GM18520 (cell line): ENCODE data around the gene TRIM40.

Source experiments
- ATAC-seq: cut with Tn5 transposase; IDR thresholded peaks from one replicate; pipeline ENCODE4 v1.9.1; 2021; ENCODE audit not compliant: unreplicated experiment

Gene TRIM40

DNA sequence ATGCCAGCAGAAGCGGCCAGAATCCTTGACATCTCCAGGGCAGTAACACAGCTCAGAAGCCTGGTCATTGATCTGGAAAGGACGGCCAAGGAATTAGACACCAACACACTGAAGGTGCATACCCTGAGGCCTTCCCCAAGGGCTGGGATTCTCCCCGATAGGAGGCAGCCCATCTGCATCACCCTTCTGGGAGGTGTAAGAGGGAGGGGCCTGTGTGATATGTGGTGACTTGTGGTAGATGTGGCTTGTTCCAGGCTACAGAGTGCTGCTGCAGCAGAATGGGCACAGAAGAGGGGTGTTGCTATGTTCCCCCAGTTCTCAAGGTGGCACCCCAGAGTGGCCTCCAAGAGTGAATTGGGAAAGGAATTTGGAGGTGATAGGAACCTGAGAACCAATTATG, 11.2 kb downstream of the TRIM40 start:
- ATAC-seq, result no peak

DNA sequence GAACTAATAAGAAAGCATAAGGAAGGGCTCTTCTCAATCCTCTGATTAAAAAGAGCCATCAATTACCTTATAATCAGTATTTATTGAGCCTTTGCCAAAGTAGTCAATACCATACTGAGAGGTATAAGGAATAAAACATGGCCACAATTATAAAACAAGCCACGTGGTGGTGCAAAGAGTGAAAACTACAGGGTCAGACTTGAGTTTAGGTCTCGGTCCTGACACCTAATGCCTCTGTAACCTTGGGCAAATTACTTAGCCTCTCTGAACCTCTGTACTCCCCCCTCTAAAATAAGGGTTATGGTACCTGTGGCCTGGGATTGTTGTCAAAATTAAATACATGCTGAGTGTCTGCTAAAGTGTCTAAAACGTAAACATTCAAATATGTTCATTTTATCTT, 13.3 kb downstream of the TRIM40 start:
- no peak for ATAC-seq

DNA sequence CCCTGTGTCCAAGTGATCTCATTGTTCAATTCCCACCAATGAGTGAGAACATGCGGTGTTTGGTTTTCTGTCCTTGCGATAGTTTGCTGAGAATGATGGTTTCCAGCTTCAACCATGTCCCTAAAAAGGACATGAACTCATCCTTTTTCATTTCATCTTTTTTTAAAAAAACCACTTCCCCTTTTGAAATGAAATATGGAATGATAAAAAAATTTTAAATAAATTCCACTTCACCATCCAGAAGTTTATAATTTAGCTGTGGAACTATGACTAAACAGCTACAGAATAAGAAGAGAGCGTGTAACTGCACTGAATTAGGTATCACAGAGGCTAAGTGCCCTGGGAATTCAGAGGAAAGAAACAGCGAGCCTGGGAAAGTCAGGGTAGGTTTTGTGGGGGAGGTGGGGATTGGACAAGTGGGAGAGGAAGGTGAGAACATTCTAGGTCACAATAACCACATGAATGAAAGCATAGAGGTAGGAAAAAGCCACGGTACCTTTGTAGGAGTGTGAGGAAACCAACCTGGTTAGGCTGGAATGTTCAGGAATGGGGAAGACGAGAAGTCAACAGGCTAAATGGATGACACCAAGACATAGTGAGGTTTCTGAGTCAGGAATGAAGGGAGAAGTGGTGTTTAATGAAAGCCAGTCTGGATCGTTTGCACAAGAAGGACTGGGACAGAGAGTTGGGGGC, 14.1 kb downstream of the TRIM40 start:
- ATAC-seq, result no peak

DNA sequence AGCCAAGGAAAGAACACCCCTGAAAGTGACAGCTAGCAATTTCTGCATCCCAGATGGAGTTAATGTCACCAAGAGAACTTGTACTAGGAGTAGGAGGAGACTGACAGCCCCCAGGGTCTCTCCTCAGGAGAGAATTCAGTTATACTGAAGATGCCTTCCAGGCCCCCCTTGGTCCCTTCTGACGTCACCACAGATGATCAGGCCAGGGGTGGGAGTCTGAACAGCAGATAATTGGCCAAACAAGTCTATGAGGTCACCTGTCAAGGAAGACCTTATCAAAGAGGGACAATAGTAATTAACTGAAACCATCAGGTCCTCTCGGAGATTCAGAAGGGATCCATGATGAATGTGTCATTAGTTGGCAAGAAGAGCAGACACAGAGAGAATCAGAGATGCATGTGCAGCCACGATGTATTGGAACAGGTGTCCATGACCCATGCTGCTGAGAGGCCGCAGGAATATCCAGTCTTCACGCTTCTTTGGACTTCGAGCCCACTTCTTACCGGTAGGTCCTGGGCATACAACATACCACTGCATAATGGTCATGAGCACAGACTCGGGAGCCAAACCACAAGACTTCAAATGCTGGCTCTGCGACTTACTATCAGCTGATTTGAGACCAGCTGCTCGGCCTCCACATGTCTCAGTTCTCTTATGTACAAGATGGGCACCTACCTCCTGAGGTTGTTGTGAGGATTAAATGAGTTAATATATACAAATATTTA, 14.9 kb downstream of the TRIM40 start:
- no peak for ATAC-seq

DNA sequence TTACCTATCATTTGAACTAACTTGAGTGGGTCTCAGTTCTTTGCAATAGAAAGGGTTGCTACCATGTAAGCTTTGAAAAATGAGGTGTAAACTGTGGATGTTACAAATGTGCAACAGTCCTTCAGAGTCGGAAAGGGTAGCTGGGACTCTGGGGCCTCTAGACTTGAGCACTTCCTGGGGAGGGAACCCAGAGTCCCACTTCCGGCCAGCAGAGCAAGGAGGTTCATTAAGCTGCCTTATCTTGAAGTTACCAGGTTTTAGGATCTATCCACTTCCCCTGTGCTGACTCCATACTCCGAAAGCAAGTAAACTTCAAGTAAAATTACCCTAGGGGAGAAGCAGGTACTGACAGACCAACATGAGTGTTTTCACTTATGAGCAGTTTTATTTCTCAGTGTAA, 15.6 kb downstream of the TRIM40 start:
- no peak for ATAC-seq

DNA sequence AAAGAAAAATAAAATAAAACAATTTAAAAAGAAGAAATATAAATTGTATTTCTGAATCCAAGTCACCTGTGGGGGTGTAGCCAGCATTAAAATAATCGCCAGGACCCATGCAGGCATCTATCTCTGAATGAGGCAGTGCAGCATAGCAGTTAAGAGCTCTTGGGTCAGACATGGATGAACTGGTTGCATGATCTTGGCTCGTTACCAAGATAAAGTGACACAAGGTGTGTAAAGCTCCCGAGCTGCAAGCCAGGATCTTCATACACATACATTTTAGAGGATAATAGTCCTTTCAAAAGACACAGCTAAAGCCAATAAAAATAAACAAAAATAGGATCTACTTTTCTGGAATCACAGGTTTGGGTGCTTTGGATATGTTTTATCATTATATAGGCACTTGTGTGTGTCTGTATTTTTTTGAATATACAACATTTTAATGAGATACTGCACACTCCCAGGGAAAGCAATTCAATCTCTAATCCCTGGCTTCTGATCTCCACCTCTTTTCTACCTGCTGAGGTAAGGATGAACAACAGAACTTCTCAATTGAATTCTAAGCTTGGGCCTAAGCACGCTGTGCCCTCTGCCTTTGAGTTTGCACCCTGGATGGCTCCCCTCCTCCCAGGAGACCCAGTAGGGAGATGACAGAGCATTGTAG, 16.2 kb downstream of the TRIM40 start:
- ATAC-seq, result no peak

DNA sequence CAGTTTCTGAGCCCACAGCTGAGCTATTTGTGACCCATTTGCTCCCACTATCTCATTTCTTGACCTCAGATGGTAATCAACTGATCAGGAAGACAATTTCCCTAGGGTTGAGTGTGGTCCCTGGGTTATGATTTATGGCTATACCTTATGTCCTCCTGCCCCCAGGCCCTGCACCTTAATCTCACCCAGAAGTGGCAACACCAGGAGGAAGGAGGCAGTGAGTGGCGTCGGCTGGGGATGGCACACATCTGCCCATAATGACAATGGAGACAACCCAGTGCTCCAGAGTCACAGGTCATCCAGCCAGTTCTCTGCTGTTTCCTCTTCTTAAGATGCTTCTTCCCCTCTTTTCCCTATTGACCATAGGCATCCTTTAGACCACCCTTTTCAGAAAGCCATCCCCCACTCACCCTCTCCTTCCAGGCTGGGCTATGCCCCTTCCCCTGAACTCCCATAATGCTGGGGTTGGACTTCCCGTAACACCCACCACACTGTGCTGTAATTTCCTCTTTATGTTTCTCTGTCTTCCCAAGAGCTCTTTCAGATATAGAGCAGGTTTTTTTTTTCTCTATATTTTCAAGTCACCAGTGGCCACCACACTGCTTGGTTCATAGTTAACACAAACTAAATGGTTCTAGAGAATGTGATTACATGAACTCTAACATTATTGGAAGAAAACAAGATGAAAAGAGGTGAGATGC, 17.1 kb downstream of the TRIM40 start:
- no peak for ATAC-seq

DNA sequence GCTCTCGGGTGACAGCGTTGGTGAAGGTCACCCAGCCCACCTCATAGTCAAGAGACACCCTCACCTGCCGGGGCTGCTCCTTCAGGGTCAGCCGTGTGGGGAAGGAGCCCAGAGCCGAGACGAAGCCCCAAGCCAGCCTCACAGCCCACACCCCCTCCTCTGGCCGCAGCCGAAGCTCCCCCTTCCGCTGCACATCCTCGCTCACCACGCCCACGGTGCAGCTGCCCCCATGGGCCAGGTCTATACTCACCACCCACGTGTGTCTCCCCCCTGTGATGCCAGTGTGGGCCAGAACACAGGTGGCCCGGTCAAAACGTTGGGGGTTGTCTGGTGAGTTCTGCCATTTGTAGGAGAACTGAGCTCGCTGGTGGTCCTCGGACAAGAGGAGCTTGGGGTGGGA, 18.1 kb downstream of the TRIM40 start:
- ATAC-seq, result no peak

DNA sequence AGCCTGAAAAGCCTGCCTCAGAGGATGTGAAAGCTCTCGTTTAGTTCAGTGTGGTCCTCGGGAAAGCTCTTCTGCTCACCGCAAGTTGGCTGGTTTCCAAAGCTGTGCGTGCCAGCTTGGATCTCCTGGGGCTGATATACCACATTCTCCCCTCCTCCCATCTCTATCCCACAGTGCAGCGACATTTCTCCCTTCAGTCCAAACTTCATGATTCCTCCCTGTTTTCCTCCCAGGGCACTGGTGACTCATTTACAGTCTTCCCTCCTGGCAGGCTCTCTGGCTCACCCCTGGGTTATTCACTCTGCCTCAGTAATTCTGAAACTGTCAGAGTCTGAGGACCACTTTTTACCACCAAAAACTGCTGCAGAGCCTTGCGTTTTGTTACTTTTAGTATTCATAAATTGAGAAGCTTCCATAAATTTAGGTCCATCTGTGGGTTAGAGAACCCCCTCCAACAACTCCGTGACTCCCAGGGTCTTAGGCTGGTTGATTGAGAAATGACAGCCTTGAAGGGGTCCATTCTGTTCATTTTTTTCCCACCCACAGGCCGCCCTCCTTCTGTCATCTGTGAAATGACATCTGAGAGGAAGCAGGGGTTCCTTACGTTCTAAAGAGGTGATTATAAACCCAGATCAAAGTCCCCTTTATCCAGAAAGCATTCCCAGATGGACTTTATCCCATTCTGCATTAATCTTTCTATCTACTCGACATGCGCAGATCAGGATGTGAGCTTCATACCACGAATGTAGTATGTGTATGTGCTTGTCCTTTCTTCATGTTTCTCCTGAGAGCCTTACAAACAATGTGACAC, 19.0 kb downstream of the TRIM40 start:
- ATAC-seq, result no peak

DNA sequence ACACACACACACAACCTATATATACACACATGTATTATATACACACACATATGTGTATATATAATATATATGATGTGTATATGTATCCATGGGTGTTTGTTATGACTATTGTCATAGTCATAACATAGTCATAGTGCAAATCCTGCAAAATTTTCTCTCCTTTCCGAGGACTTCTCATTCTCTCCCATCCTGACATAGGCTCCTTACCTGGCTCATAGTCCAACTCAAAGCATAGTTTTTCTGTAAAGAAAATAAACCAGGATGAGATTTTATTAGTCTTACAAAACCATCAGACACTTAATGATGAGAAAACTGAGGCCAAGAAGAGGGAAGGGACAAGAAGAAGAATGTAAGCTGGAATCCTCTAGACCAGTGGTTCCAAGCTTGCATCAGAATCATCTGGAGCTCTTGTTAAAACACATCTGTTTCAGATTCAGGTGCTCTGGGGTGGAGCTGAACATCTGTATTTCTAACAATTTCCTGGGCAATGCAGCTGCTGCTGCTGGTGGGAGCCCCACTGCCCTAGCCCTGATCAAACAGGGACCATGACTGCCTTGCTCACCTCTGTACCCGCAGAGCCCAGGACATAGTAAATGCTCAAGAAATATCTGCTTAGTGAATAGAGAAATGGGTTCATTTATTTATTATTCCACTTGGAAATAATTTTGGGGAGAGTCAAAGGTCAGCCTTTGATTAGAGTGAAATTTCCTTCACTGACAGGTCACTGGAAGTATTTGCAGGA, 19.8 kb downstream of the TRIM40 start:
- ATAC-seq, result no peak

DNA sequence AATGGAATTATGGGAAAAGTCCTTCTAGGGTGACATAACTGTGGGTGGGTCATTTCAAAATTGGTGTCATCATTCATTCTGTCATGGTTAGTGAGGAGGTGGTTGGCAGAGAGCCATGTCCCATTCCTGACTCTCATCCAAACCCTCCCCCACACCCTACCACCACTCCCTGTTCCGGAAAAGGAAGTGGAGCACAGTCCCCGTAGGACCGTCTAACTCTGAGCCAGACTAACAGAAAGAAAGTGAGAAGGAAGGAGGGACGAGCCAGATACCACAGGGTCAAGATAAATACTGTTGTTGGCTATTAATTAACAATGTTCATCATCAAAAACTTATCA, 20.3 kb downstream of the TRIM40 start:
- no peak for ATAC-seq

DNA sequence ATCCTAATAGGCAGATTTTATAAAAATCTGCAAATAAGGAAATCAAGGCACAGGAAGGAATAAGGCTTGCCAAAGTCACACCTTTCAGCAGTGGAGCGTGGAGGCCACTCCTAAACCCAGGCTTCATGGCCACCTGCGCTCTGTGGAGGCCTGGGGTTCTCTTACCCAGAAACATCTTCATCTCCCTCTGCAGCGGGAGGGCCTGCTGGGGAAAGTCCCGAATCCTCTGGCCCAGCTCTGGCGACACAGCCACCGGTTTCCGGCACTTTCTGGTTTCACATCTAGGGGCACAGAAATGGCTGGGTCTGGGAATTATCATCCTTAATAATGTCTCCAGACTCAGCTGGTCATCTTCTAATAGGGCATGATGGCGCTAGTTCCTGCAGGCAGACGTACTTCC, 20.8 kb downstream of the TRIM40 start:
- no peak for ATAC-seq

DNA sequence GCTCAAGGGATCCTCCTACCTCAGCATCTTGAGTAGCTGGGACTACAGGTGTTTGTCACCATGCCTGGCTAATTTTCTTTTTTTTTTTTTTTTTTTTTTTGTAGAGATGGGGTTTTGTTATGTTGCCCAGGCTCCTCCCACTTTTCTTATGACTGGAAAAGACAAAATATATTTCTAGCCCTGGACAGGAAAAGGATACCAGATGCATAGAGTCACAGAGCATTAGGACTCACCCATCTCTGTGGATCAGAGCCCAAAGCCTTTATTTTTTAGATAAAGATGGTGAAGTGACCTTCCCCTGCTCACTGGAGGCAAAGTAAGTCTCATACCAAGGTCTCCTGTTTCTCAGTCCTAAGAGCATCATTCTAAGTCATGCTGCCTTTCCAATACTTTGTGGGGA, 21.6 kb downstream of the TRIM40 start:
- no peak for ATAC-seq

DNA sequence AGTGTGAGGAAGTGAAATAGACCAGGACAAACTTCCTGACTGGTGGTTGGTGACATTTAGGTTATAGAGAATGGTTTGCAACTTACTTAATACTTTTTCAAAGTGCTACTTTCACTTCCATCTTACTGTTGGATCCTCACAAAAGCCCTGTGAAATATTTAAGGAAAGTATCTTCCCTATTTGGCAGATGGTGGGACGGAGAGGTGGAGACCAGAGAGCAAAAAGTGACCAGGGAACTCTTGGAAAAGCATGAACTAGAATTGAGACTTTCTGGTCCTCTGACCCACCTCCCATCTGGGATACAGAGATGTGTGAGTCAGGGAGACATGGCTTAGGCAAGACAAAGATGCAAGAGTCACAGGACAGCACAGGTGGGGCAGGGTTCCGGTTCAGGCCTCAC, 22.1 kb downstream of the TRIM40 start:
- ATAC-seq, result no peak

DNA sequence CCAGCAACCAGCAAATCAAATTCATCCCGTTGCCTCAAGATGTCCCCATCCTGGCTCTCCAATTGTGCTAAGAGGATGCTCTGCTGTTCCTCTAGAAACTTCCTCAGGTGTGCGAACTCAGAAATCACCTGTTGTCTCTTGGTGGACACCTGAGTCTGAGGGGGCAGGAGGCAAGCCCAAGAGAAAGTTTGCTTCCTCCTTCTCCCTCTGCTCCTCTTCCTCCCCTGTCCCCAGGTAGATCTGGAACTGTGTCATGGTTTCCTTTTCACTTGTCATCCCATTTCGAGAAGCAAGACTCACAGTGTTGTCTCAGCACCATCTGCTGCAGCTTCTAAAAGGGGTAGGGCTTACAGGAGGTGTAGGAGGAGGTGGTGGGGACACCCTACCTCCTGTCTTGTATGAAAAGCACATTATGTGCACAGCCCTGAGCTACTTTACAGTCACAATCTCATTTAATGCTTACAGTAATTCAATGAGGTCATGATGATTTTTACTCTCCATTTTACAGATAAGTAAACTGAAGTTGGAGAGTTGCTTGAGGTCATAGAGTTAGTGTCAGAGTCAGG, 22.6 kb downstream of the TRIM40 start:
- ATAC-seq, result no peak

DNA sequence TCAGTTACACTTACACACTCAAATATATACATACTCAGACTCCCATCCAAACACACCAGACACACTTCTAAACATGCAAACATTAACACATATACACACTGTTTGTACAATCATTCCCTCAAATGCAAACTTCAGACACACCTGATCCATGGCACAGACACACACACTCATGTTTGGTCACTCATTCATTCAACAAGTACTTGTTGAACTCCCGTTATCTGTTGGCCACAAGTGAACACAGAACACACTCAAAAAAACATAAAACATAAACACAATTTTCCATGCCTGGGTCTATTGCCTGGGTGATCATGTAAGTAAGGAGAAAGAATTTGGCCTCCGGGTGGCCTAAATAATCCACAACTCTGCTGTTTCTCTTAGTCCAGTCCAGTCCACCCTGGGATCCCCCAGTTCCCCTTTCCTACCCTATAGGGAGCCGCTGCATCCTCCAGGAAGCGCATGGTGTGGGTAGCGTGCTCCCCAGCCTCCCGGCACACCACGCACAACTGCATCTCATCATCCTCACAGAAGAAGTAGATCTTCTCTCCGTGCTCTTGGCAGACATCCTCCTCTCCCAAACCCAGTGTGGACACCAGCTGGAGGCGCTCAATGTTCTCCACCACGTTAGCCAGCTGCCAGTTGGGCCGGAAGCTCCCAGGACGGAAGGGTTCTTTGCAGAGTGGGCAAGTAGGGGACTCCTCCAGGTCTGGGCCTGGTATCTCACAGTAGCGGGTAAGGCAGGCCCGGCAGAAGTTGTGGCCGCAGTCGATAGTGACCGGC, 24.3 kb downstream of the TRIM40 start:
- ATAC-seq, result no peak

DNA sequence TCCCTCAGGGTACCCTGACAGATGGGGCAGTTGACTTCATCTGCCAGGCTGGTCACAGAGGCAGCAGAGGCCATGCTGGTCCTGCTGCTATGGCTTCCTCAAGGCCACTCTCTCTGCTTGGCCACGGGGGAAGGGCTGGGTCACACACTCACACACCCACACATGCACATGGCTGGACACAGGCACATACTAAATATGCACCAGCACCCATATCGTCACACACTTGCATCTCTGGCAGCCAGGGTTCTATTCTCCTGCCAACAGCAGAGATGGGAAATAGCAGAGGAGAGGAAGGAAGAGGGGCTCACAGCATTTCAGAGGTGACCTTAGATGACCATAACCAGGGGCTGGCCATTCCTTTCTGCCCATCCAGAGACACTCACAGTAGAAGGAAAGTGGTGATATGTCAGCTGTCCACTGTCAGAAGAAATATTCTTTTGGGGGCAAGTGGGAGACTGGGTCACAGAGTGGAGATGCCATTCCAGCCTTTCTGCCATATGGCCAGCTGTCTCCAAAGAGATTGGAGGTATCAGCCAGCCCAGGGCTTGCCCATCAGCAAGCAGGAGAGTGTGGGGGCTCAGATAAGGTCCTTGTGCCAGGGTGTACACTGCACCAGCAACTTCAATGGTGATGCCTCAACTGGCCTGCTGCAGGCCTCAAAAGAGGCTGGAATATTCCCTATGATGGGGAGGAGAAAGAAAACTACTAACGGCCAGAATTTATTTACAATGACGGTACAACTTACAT, 25.0 kb downstream of the TRIM40 start, which contains the start of gene TRIM10:
TSS of gene TRIM10 (minus strand) at position 427 of the 747 bp plus-strand sequence. CDS start at position 74, 353 bp downstream.
- no peak for ATAC-seq
